SKM-1 treated with dmso at 0.1 percent for 144 hours (cell line): ENCODE data around the gene SYP.

Source experiments
- DNase-seq: peaks from one replicate; lab custom pipeline; 2025; ENCODE audit not compliant: unreplicated experiment; lab: John Stamatoyannopoulos, UW

SYP gene

GRCh38 chrX:49221868-49222267 is 21.9 kb upstream of the SYP start:
- no peak for DNase-seq

- no peak for DNase-seq
These were observed 20.1 kb upstream of the SYP start for GRCh38 chrX:49220100-49220499.

GRCh38 chrX:49214996-49215526 is 15.1 kb upstream of the SYP start:
- no peak for DNase-seq

DNA sequence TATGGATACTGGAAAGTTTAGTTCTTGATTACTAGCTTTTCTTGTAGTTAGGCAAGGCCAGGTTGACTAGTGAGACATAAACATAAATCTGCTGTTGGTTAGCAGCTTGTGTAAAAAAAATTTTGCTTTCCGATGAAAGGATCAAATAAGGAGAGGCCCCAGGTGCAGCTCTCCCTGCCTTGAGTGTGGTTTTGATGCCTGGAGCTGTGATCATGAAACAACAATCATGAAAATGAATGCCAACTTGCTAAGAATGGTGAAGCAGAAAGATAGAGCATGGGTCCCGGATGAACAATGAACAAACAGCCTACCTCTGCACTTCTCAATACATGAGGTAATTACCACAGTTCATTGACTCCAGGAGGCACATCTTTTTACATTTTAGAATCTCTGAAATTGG is 14.4 kb upstream of the SYP start:
- no peak for DNase-seq

DNA sequence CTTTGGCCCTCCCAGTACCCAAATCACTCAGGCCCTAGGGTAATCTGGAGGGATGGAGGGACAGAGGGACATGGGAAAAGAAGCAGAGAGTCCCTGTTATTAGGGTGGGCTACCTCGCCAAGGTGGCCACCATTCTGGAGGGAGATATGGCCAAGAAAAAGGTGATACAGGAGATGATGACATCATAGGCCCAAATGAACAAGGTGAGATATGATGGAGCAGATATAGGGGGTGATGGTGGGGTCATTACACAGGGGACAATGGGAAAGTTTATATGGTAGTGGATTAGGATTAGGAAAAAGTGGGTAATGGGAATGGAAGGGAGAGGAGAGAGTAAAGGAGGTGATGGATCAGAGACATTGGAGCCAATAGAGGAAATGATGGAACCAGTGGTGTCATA is 12.9 kb upstream of the SYP start:
- DNase-seq, result no peak

- no peak for DNase-seq
These were observed 12.2 kb upstream of the SYP start for GRCh38 chrX:49212209-49212608.

DNA sequence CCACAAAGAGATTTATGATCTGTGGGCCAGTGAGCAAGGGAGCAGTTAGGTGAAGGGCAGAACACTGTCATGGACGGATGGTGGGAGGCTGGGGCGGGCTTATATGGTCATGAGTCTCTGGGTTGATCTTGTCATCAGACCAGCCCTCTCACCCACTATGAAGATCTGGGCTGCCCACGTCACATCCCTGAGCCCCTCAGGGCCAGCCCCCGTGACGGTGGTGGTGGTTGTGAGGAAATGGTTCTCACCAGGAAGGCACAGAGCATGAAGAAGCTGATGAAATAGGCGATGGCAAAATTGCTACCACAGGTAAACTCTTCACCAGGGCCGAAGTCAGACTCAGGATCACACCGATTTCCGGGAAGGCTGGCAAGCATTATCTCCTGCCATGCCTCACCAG is 11.1 kb upstream of the SYP start:
- no peak for DNase-seq

- no peak for DNase-seq
These were observed 10.4 kb upstream of the SYP start for GRCh38 chrX:49210406-49210805.

- DNase-seq, result no peak
These were observed 9.7 kb upstream of the SYP start for GRCh38 chrX:49209434-49210251.

DNA sequence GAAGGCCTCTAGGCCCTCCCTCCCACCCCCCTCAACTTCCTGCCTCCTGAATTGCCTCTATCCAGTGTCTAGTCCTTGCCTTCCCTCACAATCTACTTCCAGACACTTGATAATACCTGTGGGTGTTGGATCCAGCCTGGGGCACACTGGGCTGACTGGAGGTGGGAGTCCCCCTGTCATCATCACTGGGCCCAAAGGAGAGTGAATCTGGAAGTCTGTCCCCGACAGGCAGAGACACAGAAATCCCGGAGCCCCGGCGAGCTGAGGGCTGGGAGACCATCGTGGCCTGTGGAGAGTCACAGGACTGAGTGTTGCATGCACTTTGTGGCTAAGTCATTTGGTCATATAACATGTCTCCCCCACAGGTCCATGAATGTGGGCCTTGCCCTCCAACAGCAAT is 8.4 kb upstream of the SYP start:
- no peak for DNase-seq

DNA sequence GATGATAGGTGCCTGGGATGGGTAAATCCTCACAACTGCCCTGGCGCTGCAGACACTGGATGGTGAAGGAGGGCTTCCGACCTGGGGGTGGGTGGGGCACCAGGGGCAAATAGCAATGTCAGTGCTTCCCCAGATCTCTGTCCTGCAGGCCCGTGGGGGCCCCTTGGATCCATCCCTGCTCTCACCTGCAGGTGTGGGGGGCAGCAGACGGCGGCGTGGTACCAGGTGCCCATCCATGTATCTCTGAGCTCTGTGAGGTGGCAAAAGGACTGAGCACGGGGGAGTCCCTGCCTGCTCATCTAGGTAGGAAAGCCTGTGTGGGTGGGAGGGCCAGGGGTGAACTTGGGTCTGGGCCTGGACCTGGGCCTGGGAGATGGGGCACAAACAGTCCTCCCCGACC is 6.5 kb upstream of the SYP start:
- no peak for DNase-seq

DNA sequence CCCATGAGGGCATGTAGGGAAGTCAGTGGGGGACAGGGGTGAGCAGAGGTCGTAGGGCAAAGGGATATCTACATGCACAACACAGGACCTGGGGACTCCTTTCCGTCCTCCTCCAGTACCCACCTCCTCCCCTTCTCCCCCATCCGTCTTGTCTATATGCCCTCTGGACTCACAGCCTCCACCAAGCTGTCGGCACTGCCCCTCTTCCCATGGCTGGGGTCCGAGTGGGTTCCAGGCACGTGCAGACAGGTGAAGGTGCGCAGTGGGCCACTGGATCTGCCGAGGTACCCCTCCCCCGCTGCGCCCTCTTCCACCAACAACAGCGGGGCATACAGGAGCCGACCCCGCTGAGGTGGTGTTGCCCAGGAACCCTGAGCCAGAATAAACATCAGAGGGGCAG is 5.5 kb upstream of the SYP start:
- no peak for DNase-seq

- no peak for DNase-seq
These were observed 4.7 kb upstream of the SYP start for GRCh38 chrX:49204709-49205108.

- no peak for DNase-seq
These were observed 4.0 kb upstream of the SYP start for GRCh38 chrX:49204017-49204416.

GRCh38 chrX:49203536-49203935 is 3.5 kb upstream of the SYP start:
- DNase-seq, result no peak

DNA sequence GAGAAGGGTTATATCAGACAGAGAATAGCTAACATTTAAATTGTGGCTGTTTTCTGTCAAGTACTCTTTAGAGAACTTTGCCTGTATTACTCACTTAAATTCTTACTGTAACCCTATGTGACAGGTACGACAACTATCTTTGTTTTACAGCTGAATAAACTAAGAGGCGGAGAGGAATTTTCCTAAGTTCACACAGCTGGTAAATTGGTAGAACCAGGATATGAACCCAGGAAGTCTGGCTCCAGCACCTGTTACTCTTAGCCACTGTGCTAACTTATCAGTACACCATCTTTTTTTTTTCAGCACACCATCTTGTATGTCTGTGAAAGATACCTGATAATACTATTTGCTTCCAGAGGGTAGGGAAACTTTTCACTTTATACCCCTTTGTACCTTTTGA is 2.0 kb upstream of the SYP start:
- DNase-seq, result no peak

- no peak for DNase-seq
These were observed 738 bp downstream of the SYP start for GRCh38 chrX:49199315-49199595.

- DNase-seq, result no peak
These were observed 1.3 kb downstream of the SYP start for GRCh38 chrX:49198540-49199314.

DNA sequence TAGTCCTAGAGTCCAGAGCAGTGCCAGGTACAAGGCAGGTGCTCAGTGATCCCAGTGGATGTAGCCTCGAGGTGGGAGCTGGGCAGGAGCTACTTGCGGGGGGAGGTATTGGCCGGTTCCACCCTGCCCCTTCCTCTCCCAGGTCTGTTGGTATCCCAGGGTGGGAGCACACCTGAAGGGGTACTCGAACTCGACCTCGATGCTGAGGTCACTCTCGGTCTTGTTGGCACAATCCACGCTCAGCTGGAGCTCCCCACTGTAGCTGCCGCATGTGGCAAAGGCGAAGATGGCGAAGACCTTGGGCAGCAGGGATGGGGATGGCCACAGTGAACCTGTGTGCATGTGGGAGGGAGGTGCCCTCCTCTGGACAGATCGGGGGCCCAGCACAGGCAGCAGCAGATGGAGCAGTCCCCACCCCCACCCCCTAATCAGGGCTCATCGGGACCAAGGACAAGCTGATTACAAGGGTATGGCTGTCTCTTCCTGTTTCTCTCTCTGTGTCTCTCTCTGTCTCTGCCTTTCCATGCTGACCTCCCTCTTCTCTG is 2.4 kb downstream of the SYP start:
- no peak for DNase-seq

DNA sequence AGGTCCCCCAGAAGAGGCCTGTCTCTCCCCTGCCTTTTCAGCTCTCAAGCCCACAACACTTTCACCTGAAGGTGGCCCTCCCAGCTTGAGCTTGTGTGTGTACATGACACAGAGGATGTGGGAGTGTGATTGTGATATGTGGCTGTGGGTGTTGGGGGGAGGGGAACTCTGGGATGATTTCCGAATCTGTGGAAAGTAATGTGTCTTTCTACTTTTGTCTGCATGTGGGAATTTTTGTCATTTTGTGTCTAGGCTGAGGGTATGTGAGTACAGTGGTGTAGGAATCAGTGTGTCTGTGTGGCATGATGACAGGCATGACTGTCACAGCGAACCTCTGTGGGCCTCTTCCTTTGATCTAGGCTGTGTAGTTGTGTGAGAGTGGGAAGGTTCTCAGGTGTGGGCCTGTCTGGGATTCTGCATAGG is 6.4 kb downstream of the SYP start:
- no peak for DNase-seq

DNA sequence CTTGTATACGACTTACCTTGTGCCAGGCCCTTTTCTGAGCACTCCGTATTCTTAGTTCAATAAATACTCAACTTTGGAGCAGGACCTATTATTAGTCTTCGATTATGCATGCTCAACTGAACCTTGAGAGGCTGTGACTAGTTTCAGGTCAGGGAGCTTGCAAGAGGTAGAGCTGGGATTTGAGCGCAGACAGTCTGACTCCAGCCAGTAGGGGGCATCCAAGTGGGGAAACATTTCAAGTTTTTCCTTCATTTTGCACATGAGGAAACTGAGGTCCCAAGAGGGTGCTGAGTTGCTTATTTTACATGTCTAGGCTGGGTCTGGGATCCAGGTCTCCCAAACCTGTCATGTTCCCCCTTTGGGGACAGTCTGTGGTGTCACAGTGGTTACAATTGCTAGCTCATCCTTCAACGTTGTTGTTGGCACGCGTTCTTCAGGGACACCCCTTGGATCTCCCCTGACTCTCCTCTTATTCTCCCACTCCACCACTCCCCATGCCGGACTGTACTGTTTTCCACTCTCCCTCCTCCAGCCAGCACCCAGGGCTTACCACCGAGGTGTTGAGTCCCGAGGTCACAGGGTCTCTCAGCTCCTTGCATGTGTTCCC is 7.2 kb downstream of the SYP start:
- DNase-seq, result peak; percentile 21

DNA sequence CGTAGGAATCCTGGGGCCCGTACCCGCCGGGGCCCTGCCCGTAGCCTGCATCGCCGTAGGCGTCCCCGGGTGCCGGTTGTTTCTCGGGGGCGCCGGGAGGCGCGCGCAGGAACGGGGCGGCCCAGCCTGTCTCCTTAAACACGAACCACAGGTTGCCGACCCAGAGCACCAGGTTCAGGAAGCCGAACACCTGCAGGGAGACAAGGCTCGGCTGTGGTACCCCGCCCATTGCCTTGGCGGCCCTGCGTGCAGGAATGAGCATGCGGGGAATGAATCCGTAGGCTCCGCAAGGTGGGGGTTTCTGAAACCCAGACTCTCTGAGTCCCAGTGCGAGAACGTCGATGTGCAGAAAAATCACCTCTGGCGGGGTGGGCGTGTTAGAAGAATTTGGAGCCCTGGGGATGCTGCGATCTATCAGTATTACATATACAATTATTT is 8.4 kb downstream of the SYP start:
- DNase-seq, result no peak
